ENCODE measurements around the gene COL18A1. TPM values are rescaled to one million over a fixed set of nuclear protein-coding genes. Genes with fewer than 3 reads are reported as not detected.

COL18A1 gene
- total and polyA plus RNA-seq, 2 donors = 18.9 to 58.6 TPM

DNA sequence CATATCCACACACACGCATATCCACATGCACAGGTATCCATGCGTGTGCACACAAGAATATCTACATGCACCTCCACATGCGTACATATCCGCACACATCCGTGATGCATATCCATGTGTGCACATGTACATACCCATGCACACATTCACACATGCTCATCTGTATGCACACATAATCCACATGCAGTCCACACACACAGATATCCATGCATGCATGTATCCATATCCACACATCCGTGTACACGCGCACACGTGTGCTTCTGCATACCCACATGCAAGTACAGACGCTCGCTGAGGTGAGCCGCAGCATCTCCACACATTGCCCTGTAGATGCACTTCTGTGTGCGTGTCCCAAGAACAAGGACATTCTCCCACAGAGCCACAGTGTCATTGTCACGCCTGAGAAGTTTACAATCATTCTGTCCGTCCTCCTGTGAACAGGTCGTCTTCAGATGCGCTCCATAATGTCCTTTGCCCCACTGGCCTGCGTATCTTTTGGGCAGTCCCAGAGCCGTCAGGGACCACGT, 43.4 kb downstream of the COL18A1 start:
- 92% methylated on average over 20 of the region's 20 CpGs for WGBS
- DNase-seq (ENCODE audit: low read depth in 6 of 9, low spot score in 9 of 9) = no peak
- H3K27me3 ChIP-seq (ENCODE audit: control insufficient read depth in 2 of 2, insufficient read depth in 1 of 2, low read length in 1 of 2) = no peaks in the 10 kb centered on the region
- H3K36me3 ChIP-seq (ENCODE audit: control insufficient read depth in 2 of 2, insufficient read depth in 2 of 2, low read length in 1 of 2) = no peaks in the 10 kb centered on the region
- no peak overlapping the region for H3K4me3 ChIP-seq (ENCODE audit: low read length in 2 of 2)
- H3K4me1 ChIP-seq (ENCODE audit: control insufficient read depth in 2 of 2, insufficient read depth in 2 of 2, low read length in 2 of 2) = peaks cover 0 to 6% of the 10 kb centered on the region in 2 donors
- peaks cover 0 to 12% of the 10 kb centered on the region in 2 donors for H3K9me3 ChIP-seq (ENCODE audit: control insufficient read depth in 2 of 2, insufficient read depth in 1 of 2, low read length in 1 of 2)
- no peak overlapping the region for H3K27ac ChIP-seq (ENCODE audit: low read depth in 1 of 2, low read length in 1 of 2)

DNA sequence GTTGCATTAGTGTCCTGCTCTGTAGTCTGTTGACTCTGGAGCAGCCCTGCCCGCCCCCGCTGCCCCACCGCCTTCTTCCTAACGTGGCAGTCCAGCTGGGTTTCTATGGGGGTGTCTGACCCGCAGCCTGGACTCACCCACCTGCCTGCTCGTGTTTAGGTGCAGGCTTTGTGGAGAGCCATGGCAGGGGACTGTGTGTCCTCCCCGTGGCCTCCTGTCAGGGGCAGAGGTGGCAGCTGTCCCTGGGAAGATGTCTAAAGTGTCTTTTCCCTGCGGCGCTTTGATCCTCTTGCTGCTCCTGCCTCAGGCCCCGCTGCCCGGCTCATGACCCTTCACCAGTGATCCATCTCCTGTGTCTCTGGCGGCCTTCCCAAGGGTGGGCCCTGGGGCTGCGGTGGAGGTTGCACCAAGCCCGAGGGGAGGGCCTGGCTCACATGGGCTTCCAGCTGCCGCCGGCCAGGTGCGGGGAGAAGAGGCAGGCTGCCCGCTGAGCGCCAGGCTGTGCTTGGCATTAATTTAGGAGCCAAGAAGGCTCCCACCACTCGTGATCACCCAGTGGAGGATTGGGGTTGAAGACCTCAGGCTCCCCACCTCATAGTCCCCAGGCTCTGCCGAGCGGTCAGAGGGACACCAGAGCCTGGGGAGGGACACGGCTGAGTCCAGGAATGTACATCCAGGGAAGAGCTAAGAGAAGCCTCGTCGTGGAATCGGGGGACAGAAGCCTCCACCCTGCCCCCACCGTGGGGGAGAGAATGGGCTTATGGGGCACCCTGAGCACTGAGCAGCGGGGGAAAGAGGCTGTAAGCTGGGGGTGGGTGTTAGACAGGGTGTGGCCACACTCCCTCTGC, 44.1 kb downstream of the COL18A1 start:
- Histone ChIP-seq H3K27me3 (ENCODE audit: control insufficient read depth in 2 of 2, insufficient read depth in 1 of 2, low read length in 1 of 2) (no peaks in the 10 kb centered on the region), H3K27ac (ENCODE audit: low read depth in 1 of 2, low read length in 1 of 2) (no peak overlapping the region), H3K4me1 (ENCODE audit: control insufficient read depth in 2 of 2, insufficient read depth in 2 of 2, low read length in 2 of 2) (peaks cover 0 to 6% of the 10 kb centered on the region in 2 donors), H3K4me3 (ENCODE audit: low read length in 2 of 2) (no peak overlapping the region), H3K36me3 (ENCODE audit: control insufficient read depth in 2 of 2, insufficient read depth in 2 of 2, low read length in 1 of 2) (no peaks in the 10 kb centered on the region), H3K9me3 (ENCODE audit: control insufficient read depth in 2 of 2, insufficient read depth in 1 of 2, low read length in 1 of 2) (peaks cover 0 to 5% of the 10 kb centered on the region in 2 donors)
- DNase-seq (ENCODE audit: low read depth in 6 of 9, low spot score in 9 of 9) = no peak
- 93% methylated on average over 28 of the region's 28 CpGs for WGBS

- Histone ChIP-seq H3K4me1 (ENCODE audit: control insufficient read depth in 2 of 2, insufficient read depth in 2 of 2, low read length in 2 of 2) (peaks cover 0 to 8% of the 10 kb centered on the region in 2 donors), H3K27ac (ENCODE audit: low read depth in 1 of 2, low read length in 1 of 2) (no peak overlapping the region), H3K9me3 (ENCODE audit: control insufficient read depth in 2 of 2, insufficient read depth in 1 of 2, low read length in 1 of 2) (no peaks in the 10 kb centered on the region), H3K27me3 (ENCODE audit: control insufficient read depth in 2 of 2, insufficient read depth in 1 of 2, low read length in 1 of 2) (peaks cover 0 to 4% of the 10 kb centered on the region in 2 donors), H3K36me3 (ENCODE audit: control insufficient read depth in 2 of 2, insufficient read depth in 2 of 2, low read length in 1 of 2) (no peaks in the 10 kb centered on the region), H3K4me3 (ENCODE audit: low read length in 2 of 2) (no peak overlapping the region)
- WGBS = 84% methylated on average over 22 of the region's 22 CpGs
- DNase-seq (ENCODE audit: low read depth in 6 of 9, low spot score in 9 of 9) = no peak
These were observed 44.9 kb downstream of the COL18A1 start for GRCh38 chr21:45449658-45450422.

DNA sequence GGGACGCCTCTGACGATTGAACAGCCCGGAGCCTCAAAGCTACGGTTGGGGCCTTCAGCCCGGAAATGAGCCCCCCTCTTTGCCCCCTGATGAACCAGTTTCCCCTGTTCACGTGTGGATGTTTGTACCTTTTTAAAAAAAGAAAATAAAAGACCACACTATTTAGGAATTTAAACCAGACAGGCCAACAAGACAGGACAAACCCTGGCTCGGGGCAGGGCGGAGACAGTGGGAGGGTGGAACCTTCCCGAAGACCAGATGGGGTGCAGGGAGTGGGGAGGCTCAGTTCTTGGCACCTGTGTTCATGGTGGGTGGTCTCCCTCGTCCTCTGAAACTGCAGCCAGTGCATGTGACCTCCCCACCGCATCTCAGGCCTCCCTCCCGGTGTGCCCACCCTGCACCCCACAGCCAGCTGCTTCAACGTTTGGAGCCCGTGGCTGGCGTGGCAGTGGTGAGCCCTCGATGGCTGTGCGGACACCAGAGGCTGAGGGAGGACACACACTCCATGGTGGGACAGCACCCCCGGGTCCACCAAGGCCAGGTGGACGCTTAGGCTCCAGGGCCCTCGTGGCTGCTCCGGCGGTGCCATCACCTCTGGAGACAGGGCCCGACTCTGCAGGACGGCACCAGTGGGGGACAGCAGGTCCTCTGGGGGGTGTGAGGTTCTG, 45.6 kb downstream of the COL18A1 start:
- Histone ChIP-seq H3K4me3 (ENCODE audit: low read length in 2 of 2) (no peak overlapping the region), H3K27me3 (ENCODE audit: control insufficient read depth in 2 of 2, insufficient read depth in 1 of 2, low read length in 1 of 2) (peaks cover 0 to 9% of the 10 kb centered on the region in 2 donors), H3K9me3 (ENCODE audit: control insufficient read depth in 2 of 2, insufficient read depth in 1 of 2, low read length in 1 of 2) (no peaks in the 10 kb centered on the region), H3K27ac (ENCODE audit: low read depth in 1 of 2, low read length in 1 of 2) (no peak overlapping the region), H3K36me3 (ENCODE audit: control insufficient read depth in 2 of 2, insufficient read depth in 2 of 2, low read length in 1 of 2) (no peaks in the 10 kb centered on the region), H3K4me1 (ENCODE audit: control insufficient read depth in 2 of 2, insufficient read depth in 2 of 2, low read length in 2 of 2) (peaks cover 0 to 15% of the 10 kb centered on the region in 2 donors)
- WGBS = 93% methylated on average over 24 of the region's 24 CpGs
- no peak for DNase-seq (ENCODE audit: low read depth in 6 of 9, low spot score in 9 of 9)

DNA sequence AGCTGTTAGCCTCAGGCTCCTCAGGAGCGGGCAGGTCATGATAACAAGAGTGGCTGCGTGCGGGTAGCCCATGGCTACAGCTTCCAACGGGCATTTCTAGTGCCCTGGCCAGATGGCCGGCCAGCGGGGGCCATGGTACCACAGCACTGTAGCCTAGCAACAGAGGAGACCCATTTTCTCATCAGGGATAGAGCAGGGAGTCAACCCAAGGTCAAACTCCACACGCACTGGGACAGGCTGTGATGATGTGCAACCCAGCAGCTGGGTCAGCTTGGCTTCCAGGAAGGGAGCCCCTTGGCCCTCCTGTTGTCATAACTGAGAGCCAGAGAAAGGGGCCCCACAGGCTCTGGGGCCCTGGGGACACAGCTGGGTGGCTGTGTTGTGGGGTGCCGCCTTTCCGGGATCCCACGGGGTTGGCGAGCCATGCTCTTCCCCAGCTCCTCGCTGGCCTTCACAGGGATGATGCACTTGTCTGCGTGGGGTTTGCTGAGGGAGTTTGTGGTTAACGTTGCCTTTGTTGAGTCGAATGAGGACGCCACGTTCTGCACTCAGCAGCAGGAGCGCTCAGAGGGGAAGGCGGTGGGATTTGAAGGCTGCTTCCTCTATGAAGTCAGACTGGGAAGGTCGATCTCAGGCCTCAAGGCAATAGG, 46.3 kb downstream of the COL18A1 start:
- Histone ChIP-seq H3K4me3 (ENCODE audit: low read length in 2 of 2) (no peak overlapping the region), H3K4me1 (ENCODE audit: control insufficient read depth in 2 of 2, insufficient read depth in 2 of 2, low read length in 2 of 2) (peaks cover 0 to 16% of the 10 kb centered on the region in 2 donors), H3K9me3 (ENCODE audit: control insufficient read depth in 2 of 2, insufficient read depth in 1 of 2, low read length in 1 of 2) (no peaks in the 10 kb centered on the region), H3K27me3 (ENCODE audit: control insufficient read depth in 2 of 2, insufficient read depth in 1 of 2, low read length in 1 of 2) (peaks cover 0 to 9% of the 10 kb centered on the region in 2 donors), H3K36me3 (ENCODE audit: control insufficient read depth in 2 of 2, insufficient read depth in 2 of 2, low read length in 1 of 2) (no peaks in the 10 kb centered on the region), H3K27ac (ENCODE audit: low read depth in 1 of 2, low read length in 1 of 2) (no peak overlapping the region)
- DNase-seq (ENCODE audit: low read depth in 6 of 9, low spot score in 9 of 9) = no peak
- WGBS = 75% methylated on average over 20 of the region's 20 CpGs

DNA sequence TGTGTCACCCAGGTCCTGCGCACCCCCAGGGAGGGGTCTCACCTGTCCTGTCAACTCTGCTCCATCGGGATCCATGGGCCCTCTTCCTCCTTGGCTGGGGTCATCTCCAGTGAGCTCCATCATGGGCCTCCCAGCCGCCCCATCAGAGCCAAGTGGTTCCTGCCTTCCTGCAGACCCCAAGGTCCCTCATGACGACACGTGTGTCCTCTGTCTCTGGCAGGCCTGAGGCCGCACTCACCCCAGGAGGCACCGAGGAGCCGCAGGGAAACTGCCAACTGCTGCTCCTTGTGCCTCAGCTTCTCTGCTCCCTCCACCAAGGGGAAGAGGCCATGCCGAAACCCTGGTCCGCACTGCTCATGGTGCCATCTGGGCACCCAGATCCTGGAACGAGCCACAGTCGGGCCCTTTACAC, 46.8 kb downstream of the COL18A1 start:
- WGBS = 92% methylated on average over 12 of the region's 12 CpGs
- peaks cover 0 to 16% of the 10 kb centered on the region in 2 donors for H3K4me1 ChIP-seq (ENCODE audit: control insufficient read depth in 2 of 2, insufficient read depth in 2 of 2, low read length in 2 of 2)

GRCh38 chr21:45452696-45453307, 47.8 kb downstream of the COL18A1 start:
- H3K27me3 ChIP-seq (ENCODE audit: control insufficient read depth in 2 of 2, insufficient read depth in 1 of 2, low read length in 1 of 2) = peaks cover 0 to 9% of the 10 kb centered on the region in 2 donors
- peaks cover 0 to 16% of the 10 kb centered on the region in 2 donors for H3K4me1 ChIP-seq (ENCODE audit: control insufficient read depth in 2 of 2, insufficient read depth in 2 of 2, low read length in 2 of 2)
- H3K36me3 ChIP-seq (ENCODE audit: control insufficient read depth in 2 of 2, insufficient read depth in 2 of 2, low read length in 1 of 2) = no peaks in the 10 kb centered on the region
- no peaks in the 10 kb centered on the region for H3K9me3 ChIP-seq (ENCODE audit: control insufficient read depth in 2 of 2, insufficient read depth in 1 of 2, low read length in 1 of 2)
- no peak overlapping the region for H3K4me3 ChIP-seq (ENCODE audit: low read length in 2 of 2)
- no peak for DNase-seq (ENCODE audit: low read depth in 6 of 9, low spot score in 9 of 9)
- 98% methylated on average over 7 of the region's 7 CpGs for WGBS
- no peak overlapping the region for H3K27ac ChIP-seq (ENCODE audit: low read depth in 1 of 2, low read length in 1 of 2)

More for the DNA sequence above, 46.8 kb downstream of the COL18A1 start:
- no peaks in the 10 kb centered on the region for H3K9me3 ChIP-seq (ENCODE audit: control insufficient read depth in 2 of 2, insufficient read depth in 1 of 2, low read length in 1 of 2)
- peaks cover 0 to 9% of the 10 kb centered on the region in 2 donors for H3K27me3 ChIP-seq (ENCODE audit: control insufficient read depth in 2 of 2, insufficient read depth in 1 of 2, low read length in 1 of 2)
- H3K4me3 ChIP-seq (ENCODE audit: low read length in 2 of 2) = no peak overlapping the region
- no peak for DNase-seq (ENCODE audit: low read depth in 6 of 9, low spot score in 9 of 9)
- H3K36me3 ChIP-seq (ENCODE audit: control insufficient read depth in 2 of 2, insufficient read depth in 2 of 2, low read length in 1 of 2) = no peaks in the 10 kb centered on the region
- peak overlapping the region in 1 of 2 donors; percentile 9 for H3K27ac ChIP-seq (ENCODE audit: low read depth in 1 of 2, low read length in 1 of 2)

GRCh38 chr21:45453308-45453950, 48.5 kb downstream of the COL18A1 start:
- Histone ChIP-seq H3K4me3 (ENCODE audit: low read length in 2 of 2) (no peak overlapping the region), H3K27ac (ENCODE audit: low read depth in 1 of 2, low read length in 1 of 2) (no peak overlapping the region), H3K27me3 (ENCODE audit: control insufficient read depth in 2 of 2, insufficient read depth in 1 of 2, low read length in 1 of 2) (peaks cover 0 to 9% of the 10 kb centered on the region in 2 donors), H3K36me3 (ENCODE audit: control insufficient read depth in 2 of 2, insufficient read depth in 2 of 2, low read length in 1 of 2) (no peaks in the 10 kb centered on the region), H3K4me1 (ENCODE audit: control insufficient read depth in 2 of 2, insufficient read depth in 2 of 2, low read length in 2 of 2) (peaks cover 0 to 16% of the 10 kb centered on the region in 2 donors), H3K9me3 (ENCODE audit: control insufficient read depth in 2 of 2, insufficient read depth in 1 of 2, low read length in 1 of 2) (no peaks in the 10 kb centered on the region)
- DNase-seq (ENCODE audit: low read depth in 6 of 9, low spot score in 9 of 9) = no peak
- WGBS = 92% methylated on average over 13 of the region's 13 CpGs
